ENCODE measurements around the gene NOM1. TPM values are rescaled to one million over a fixed set of nuclear protein-coding genes. Genes with fewer than 3 reads are reported as not detected.
"Not testable (repeated sequence)": the region's sequence is repeated elsewhere in the genome, so short reads cannot be mapped to it uniquely, and the experiment has no call there.

Gene NOM1
- total RNA-seq, 1 donor from 2014 or later: 29.6 TPM

GRCh38 chr7:156940421-156941122 is 8.9 kb upstream of the NOM1 start:
- DNase-seq: no peak

GRCh38 chr7:156941393-156942182 is 7.9 kb upstream of the NOM1 start:
- DNase-seq: no peak

- DNase-seq: no peak
These were observed 6.8 kb upstream of the NOM1 start for GRCh38 chr7:156942708-156943090.

- DNase-seq: no peak
These were observed 6.1 kb upstream of the NOM1 start for GRCh38 chr7:156943091-156944041.

- no peak for DNase-seq
These were observed 4.6 kb upstream of the NOM1 start for GRCh38 chr7:156944876-156945275.

GRCh38 chr7:156947120-156947843 is 2.2 kb upstream of the NOM1 start:
- no peak for DNase-seq

- no peak for DNase-seq
These were observed 1.2 kb upstream of the NOM1 start for GRCh38 chr7:156948361-156948760.

- DNase-seq: no peak
These were observed 908 bp downstream of the NOM1 start for GRCh38 chr7:156950381-156950858.

GRCh38 chr7:156953215-156953614 is 3.7 kb downstream of the NOM1 start:
- not testable (repeated sequence) for DNase-seq

GRCh38 chr7:156954941-156955340 is 5.4 kb downstream of the NOM1 start:
- no peak for DNase-seq

- no peak for DNase-seq
These were observed 7.2 kb downstream of the NOM1 start for GRCh38 chr7:156956727-156957126.

- DNase-seq: no peak
These were observed 12.6 kb downstream of the NOM1 start for GRCh38 chr7:156962145-156962544.

GRCh38 chr7:156962897-156963296 is 13.4 kb downstream of the NOM1 start:
- DNase-seq: no peak

- DNase-seq: no peak
These were observed 14.0 kb downstream of the NOM1 start for GRCh38 chr7:156963472-156963871.

GRCh38 chr7:156964971-156965370 is 15.5 kb downstream of the NOM1 start:
- no peak for DNase-seq

GRCh38 chr7:156966387-156966786 is 16.9 kb downstream of the NOM1 start:
- DNase-seq: no peak

- no peak for DNase-seq
These were observed 18.7 kb downstream of the NOM1 start for GRCh38 chr7:156968183-156968582.

GRCh38 chr7:156969972-156970420 is 20.5 kb downstream of the NOM1 start:
- DNase-seq: no peak

- no peak for DNase-seq
These were observed 26.1 kb downstream of the NOM1 start for GRCh38 chr7:156975620-156976019.

GRCh38 chr7:156979007-156979606 is 29.6 kb downstream of the NOM1 start:
- DNase-seq: no peak

GRCh38 chr7:156979711-156980110 is 30.2 kb downstream of the NOM1 start:
- no peak for DNase-seq
